Forelimb muscle (tissue), 1 donor: ENCODE results near the gene WNK4. TPM values are rescaled to one million over a fixed set of nuclear protein-coding genes. Genes with fewer than 3 reads are reported as not detected.

Experiments
- DNase-seq: peaks from one replicate; pipeline ENCODE4 v3.0.0-alpha.2; 2013; ENCODE audit warnings: low read depth
- polyA plus RNA-seq: library from polyadenylated mRNA; unstranded; fragments of 120-200 nt; gene quantifications from one replicate; pipeline ENCODE4 v1.2.1, GENCODE V29; 2013; ENCODE audit not compliant: insufficient read length

Gene WNK4
- polyA plus RNA-seq, 1 donor, result 0.43 TPM

GRCh38 chr17:42797067-42798007 lies 16.9 kb downstream of the WNK4 start:
- no peak for DNase-seq

- no peak for DNase-seq
These were observed 17.6 kb downstream of the WNK4 start for GRCh38 chr17:42798011-42798382.

- peak; percentile 49 for DNase-seq
These were observed 18.3 kb downstream of the WNK4 start, which contains the start of the genes CNTD1 and COA3 for GRCh38 chr17:42798383-42799380. TSS of gene CNTD1 (plus strand) at chr17:42798861. CDS start at chr17:42799068, 207 bp downstream. TSS of gene COA3 (minus strand) at chr17:42798704. CDS start at chr17:42798681, 23 bp downstream.

GRCh38 chr17:42803074-42803883 lies 22.9 kb downstream of the WNK4 start:
- DNase-seq, result no peak

- DNase-seq, result no peak
These were observed 24.5 kb downstream of the WNK4 start for GRCh38 chr17:42804918-42805367.

GRCh38 chr17:42806249-42806648 lies 25.8 kb downstream of the WNK4 start:
- DNase-seq, result no peak

- no peak for DNase-seq
These were observed 28.8 kb downstream of the WNK4 start for GRCh38 chr17:42809250-42809649.

GRCh38 chr17:42814633-42815399 lies 34.4 kb downstream of the WNK4 start:
- DNase-seq, result peak; percentile 26

- DNase-seq, result no peak
These were observed 37.5 kb downstream of the WNK4 start for GRCh38 chr17:42817866-42818265.

- DNase-seq, result no peak
These were observed 38.0 kb downstream of the WNK4 start for GRCh38 chr17:42818379-42818778.

- no peak for DNase-seq
These were observed 39.6 kb downstream of the WNK4 start for GRCh38 chr17:42819939-42820535.

GRCh38 chr17:42821176-42821575 lies 40.8 kb downstream of the WNK4 start:
- DNase-seq, result no peak

GRCh38 chr17:42827472-42827871 lies 47.1 kb downstream of the WNK4 start:
- DNase-seq, result no peak

GRCh38 chr17:42830971-42831370 lies 50.6 kb downstream of the WNK4 start:
- DNase-seq, result no peak

GRCh38 chr17:42832213-42832933 lies 52.0 kb downstream of the WNK4 start:
- no peak for DNase-seq

- peak; percentile 74 for DNase-seq
These were observed 52.7 kb downstream of the WNK4 start, which contains the start of gene PSME3 for GRCh38 chr17:42832934-42833766. TSS of gene PSME3 (plus strand) at chr17:42833397. CDS start at chr17:42833632, 235 bp downstream.

GRCh38 chr17:42833767-42834422 lies 53.5 kb downstream of the WNK4 start:
- no peak for DNase-seq

- no peak for DNase-seq
These were observed 55.3 kb downstream of the WNK4 start for GRCh38 chr17:42835732-42836131.
